Frontal cortex (tissue), 4 donors: ENCODE measurements around the gene DAPK3. TPM values are rescaled to one million over a fixed set of nuclear protein-coding genes. Genes with fewer than 3 reads are reported as not detected.
A peak's percentile ranks its signal among the peaks of the same experiment; 100 is the strongest.
"Not testable (repeated sequence)": the region's sequence is repeated elsewhere in the genome, so short reads cannot be mapped to it uniquely, and the experiment has no call there.

ENCODE experiments used
- DNase-seq, 2 donors: peaks; one replicate each; pipeline ENCODE4 v3.0.0; 2012; ENCODE audit warnings: low spot score in 2 of 2
- FAIRE-seq: peaks from 2 replicates; lab custom pipeline; 2012; peaks lifted over from hg19 to GRCh38; lab: Jason Lieb, UNC
- total RNA-seq: library from RNA; depleted of rRNA; stranded (reverse); fragments of >200 nt; gene quantifications from one replicate; pipeline ENCODE4 v1.2.3, GENCODE V29; 2014
- donor health status: control.
- donor health status: control.
- donor health status: control.

DAPK3 gene
- total RNA-seq, 1 donor from 2014 or later, result 53.4 TPM

- no peak for FAIRE-seq
- DNase-seq, result peak; percentile 99
These were observed 36.3 kb upstream of the DAPK3 start, which contains the start of gene PIAS4 for GRCh38 chr19:4007021-4007835. PIAS4 (plus strand) TSS chr19:4007736; CDS start chr19:4007761, 25 bp downstream.

GRCh38 chr19:4005436-4005835 is 34.5 kb upstream of the DAPK3 start:
- not testable (repeated sequence) for DNase-seq, FAIRE-seq

- not testable (repeated sequence) for FAIRE-seq
These were observed 29.9 kb upstream of the DAPK3 start for GRCh38 chr19:4000798-4001197.

GRCh38 chr19:3998667-3999412 is 27.9 kb upstream of the DAPK3 start:
- not testable (repeated sequence) for DNase-seq, FAIRE-seq

More at GRCh38 chr19:4000798-4001197, 29.9 kb upstream of the DAPK3 start:
- not testable (repeated sequence) for DNase-seq

- no peak for DNase-seq
- no peak for FAIRE-seq
These were observed 24.7 kb upstream of the DAPK3 start for GRCh38 chr19:3995607-3996006.

GRCh38 chr19:3990815-3991117 is 19.9 kb upstream of the DAPK3 start:
- no peak for FAIRE-seq
- DNase-seq, result no peak

- DNase-seq, result peak; percentile 71 to 79
- FAIRE-seq, result no peak
These were observed 16.9 kb upstream of the DAPK3 start for GRCh38 chr19:3987619-3988371.

GRCh38 chr19:3986260-3987041 is 15.6 kb upstream of the DAPK3 start:
- DNase-seq (peak in 1 of 2 donors; percentile 58), FAIRE-seq (no peak)

- FAIRE-seq (no peak), DNase-seq (no peak)
These were observed 14.9 kb upstream of the DAPK3 start for GRCh38 chr19:3985643-3986259.

GRCh38 chr19:3984908-3985642 is 14.2 kb upstream of the DAPK3 start, which contains the start of gene EEF2:
EEF2 (minus strand) TSS chr19:3985463; CDS start chr19:3985380, 83 bp downstream.
- FAIRE-seq (no peak), DNase-seq (peak; percentile 95 to 97)

- DNase-seq, result no peak
- FAIRE-seq, result no peak
These were observed 13.6 kb upstream of the DAPK3 start for GRCh38 chr19:3984584-3984907.

- FAIRE-seq (no peak), DNase-seq (peak in 1 of 2 donors; percentile 38)
These were observed 13.2 kb upstream of the DAPK3 start for GRCh38 chr19:3983936-3984583.

- FAIRE-seq, result no peak
These were observed 12.6 kb upstream of the DAPK3 start for GRCh38 chr19:3983542-3983914.

GRCh38 chr19:3982701-3983541 is 12.0 kb upstream of the DAPK3 start:
- DNase-seq (no peak), FAIRE-seq (no peak)

More at GRCh38 chr19:3983542-3983914, 12.6 kb upstream of the DAPK3 start:
- DNase-seq, result no peak

- DNase-seq (no peak), FAIRE-seq (no peak)
These were observed 11.1 kb upstream of the DAPK3 start for GRCh38 chr19:3981736-3982681.

- DNase-seq (no peak), FAIRE-seq (no peak)
These were observed 10.5 kb upstream of the DAPK3 start for GRCh38 chr19:3981373-3981735.
